ENCODE results near the gene STX7.

Gene STX7

DNA sequence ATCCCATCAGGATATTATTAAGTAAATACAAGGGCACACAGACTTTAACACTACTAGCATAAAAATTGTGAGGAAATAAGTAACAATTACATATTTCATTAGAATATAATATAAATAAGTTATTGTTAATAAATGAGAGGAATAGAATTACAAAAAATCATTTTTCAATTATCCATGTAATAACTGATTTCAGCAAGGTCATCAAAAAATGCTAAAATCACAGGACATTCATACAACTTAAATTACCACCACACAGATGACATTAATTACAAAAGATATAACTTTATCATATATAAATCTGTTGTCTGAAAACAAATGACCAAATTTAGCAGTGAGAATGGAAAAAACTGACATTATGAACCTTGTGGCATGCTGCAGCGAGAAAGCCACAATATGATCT is 37.0 kb downstream of the STX7 start:
- DNase-seq, result no peak

DNA sequence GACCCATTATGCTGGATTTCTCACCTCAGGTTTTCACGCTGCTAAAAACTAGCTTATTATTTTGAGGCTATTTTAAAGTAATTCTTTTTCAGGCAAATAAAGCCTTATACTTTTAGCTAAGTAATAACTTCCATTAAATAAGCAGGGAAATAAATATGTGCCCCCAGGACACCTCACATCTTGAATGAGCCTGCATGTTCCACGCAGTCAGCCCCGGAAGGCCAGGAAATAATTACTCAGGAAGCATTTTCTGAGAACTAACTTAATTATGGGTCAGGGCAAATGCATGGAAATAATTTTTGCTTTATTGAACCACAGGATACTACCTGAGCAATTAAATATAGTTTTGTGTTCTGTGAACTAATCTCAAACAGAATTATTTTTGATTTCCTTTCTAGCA is 41.1 kb downstream of the STX7 start:
- DNase-seq, result no peak

DNA sequence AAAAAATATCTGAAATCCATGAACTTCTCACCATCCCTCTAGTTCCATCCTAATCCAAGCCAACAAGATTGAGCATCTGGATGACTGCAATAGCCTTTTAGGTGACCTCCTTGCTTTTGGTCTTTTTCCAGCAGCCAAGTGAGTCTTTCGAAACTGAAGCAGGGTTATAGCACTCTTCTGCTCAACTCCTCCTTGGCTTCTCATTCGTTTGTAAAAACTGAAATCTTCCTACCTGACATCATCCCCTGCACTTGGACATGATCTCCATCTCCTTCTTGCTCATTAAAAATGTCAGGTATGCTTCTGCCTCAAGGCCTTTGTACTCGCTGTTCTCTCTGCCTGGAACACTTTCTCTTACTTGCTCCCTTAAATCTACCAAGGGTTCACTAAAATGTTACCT is 46.0 kb downstream of the STX7 start:
- no peak for DNase-seq

GRCh38 chr6:132465530-132466485 is 47.1 kb downstream of the STX7 start:
- no peak for DNase-seq

GRCh38 chr6:132464538-132465256 is 48.2 kb downstream of the STX7 start:
- no peak for DNase-seq

- no peak for DNase-seq
Observed at GRCh38 chr6:132461958-132462357, 51.0 kb downstream of the STX7 start.

DNA sequence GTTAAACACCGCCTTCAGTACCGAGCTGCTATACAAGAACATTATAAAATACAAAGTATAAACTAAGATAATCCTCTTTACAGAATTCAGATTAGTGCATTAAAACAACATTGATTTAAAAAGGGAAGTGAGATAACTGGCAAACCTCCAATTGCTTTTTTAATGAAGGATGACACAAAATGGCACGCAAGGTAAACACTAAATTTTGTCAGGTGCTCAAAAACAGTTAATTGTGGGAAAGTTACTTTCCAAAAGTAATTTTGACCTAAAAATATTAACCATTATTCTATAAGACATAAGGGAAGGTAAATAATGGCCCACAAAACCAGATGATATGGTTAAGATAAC is 53.3 kb downstream of the STX7 start:
- DNase-seq, result no peak

- DNase-seq, result no peak
Observed at GRCh38 chr6:132458887-132459604, 53.9 kb downstream of the STX7 start.

DNA sequence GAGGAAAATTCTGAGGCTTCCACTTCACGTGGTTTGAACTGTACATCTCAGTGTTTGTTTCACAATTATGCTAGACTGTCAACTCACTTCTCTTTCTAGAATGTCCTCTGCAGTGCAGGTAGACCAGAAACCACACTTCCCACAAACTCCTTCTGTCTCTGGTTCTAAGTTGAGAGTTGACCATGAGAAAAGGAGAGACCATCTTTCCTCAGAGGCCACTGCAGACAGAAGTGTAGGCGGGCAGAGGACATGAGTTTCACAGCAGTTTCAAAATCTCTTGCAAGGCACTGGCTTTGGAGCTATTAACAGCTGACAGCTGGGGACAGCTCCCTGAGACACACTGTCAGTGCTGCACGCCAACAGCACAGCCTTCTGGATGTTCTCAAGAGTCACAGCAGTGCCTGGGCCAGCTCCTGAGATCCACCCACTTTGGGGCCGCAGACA is 56.2 kb downstream of the STX7 start:
- DNase-seq, result no peak

- no peak for DNase-seq
Observed at GRCh38 chr6:132446855-132447241, 66.1 kb downstream of the STX7 start.

DNA sequence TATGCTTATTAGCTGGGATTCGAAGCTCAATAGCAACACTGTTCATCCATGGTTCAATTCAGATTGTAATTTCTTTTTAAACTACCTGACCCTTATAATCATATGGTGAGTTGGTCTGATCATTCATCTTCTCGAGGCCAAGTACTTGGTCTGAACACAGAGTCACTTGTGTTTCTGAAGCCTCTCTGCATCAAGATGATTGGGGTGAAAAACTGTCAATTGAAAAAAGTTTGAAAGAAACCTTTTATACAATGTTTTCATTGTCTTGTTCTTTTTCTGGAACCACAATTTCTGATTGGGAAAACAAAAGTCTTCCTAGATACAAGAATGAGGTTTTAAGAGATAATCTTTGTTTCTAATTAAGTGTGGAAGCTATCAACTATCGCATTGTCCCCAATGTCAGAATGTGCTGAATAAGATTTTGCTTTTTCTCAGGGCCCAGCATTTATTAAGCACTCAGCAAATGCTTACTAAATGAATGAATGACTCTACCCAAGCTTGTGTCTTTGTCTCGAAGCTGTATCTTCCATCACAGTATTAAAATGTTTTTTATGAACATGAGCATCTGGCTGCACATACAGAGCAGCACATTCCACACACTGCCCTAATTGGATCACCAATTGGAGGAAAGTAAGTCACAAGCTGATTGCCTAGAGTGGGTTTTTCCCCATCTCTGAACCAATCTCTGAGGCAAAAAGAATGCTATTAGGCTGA is 66.6 kb downstream of the STX7 start:
- DNase-seq, result no peak

- no peak for DNase-seq
Observed at GRCh38 chr6:132445201-132445951, 67.5 kb downstream of the STX7 start.

GRCh38 chr6:132443206-132443605 is 69.7 kb downstream of the STX7 start:
- no peak for DNase-seq

GRCh38 chr6:132430110-132430509 is 82.8 kb downstream of the STX7 start:
- DNase-seq, result no peak

DNA sequence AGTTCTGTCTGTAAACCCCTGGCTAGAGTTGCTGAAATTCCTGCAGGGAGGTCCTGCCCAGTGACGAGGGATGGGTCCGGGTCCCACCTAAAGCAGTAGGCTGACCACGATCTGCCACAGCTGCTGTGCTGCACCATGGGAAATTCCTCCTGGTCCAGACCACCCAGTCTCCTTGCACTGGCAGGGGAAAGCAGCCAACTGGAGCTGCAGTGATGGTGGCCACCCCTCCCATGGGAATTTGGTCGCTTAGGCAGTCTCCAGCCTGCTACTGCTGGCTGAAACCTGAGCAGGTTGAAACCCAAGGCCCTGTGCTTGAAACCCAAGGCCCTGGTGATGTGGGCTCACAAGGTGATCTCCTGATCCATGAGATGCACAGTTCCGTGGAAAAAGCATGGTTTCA is 87.7 kb downstream of the STX7 start:
- no peak for DNase-seq

- no peak for DNase-seq
Observed at GRCh38 chr6:132423839-132424238, 89.1 kb downstream of the STX7 start.

- no peak for DNase-seq
Observed at GRCh38 chr6:132418235-132418965, 94.5 kb downstream of the STX7 start.

- no peak for DNase-seq
Observed at GRCh38 chr6:132414761-132415160, 98.2 kb downstream of the STX7 start.

DNA sequence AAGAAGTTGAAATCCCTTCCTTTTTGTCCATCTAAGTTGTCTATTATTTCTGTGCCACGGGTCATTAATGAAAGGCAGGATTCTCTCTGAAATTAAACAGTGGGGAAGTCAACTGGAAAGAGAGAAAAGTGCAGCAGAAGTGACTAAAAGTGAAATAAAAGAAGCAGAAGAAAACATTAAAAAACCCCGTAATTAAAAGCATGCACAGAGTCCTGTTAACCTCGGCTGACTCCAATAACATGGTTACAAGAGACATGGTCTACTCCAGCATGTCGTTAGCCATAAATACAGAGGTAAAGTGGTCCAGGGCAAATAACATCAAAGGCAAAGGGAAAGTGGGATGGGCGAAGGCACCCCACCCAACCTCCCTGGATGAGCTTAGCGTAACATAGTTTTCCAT is 98.6 kb downstream of the STX7 start:
- no peak for DNase-seq

GRCh38 chr6:132413499-132413802 is 99.5 kb downstream of the STX7 start:
- no peak for DNase-seq

DNA sequence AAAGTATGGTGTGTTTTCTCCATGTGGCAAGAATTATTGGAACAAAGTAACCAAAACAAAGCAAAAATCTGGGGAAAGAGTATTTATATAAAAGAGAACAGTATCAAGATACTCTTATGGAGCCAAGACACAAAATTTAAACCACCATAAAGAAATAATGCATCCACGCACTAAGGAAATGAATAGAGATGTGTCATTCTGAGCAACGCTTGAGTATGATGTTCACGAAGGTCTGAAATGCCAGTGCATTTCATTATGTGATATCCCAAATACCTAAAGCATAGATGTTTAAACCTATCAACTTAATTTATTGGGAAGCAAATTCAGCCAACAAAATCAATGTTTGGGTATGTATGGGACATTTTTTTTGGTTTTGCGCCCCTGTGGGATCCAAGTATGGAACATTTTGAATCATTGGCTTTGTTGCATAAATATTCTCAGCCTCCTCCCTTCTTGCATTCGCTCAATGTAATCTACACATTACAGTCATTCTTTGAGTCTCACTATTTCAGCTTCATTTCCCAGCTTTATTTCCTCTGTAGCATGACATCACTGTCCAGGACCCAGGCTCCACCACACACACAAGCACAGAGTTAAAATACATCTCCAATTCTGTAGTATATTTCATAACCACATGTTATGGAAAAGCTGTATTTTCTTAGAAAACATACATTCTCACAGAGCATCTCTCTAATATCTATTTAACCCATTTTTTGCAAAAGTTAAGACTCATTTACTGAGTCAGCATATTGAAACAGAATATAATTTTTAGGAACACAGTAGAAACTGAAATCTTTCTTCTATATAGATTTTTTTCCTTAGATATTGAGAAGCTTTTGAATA is 100.0 kb downstream of the STX7 start:
- no peak for DNase-seq
